ENCODE data around the gene GRIN2C. TPM values are rescaled to one million over a fixed set of nuclear protein-coding genes. Genes with fewer than 3 reads are reported as not detected.
"Not testable (repeated sequence)": the region's sequence is repeated elsewhere in the genome, so short reads cannot be mapped to it uniquely, and the experiment has no call there.

GRIN2C gene
- total and polyA plus RNA-seq, 9 of the 15 experiments (the other 6 are each of a cell fraction or from before 2014, with no cell fraction given) = under 0.01 to 0.33 (median 0.10) TPM; not detected in 2

- no TSS peak for BruUV-seq (replicated peaks)
- peaks cover 29% of the 10 kb centered on the region; the same call in 1 of the 3 replicates for H3K36me3 ChIP-seq (ENCODE audit: control insufficient read depth, insufficient read depth, low read length)
- DNase-seq (ENCODE audit: extremely low read depth in 1 of 4, low spot score in 3 of 4) = peak in 1 of 4 experiments; percentile 29
- POLR2A ChIA-PET = interaction anchor here (0.6 to 4.2 kb wide), 8 partner anchors 8 to 189 kb away, joined by 3 to 62 read pairs (median 4); partner anchors contain the start of genes GRIN2C and MRPL58
- no peak overlapping the region for H3K4me2 ChIP-seq (ENCODE audit: insufficient read depth, low read length)
- H4K20me1 ChIP-seq (replicated peaks; ENCODE audit: control insufficient read depth, insufficient read depth, low read length) = no peaks in the 10 kb centered on the region; the same call in 1 of the 2 replicates
- TF ChIP-seq RBFOX2 (IDR thresholded peaks at IDR 0.05; ENCODE audit: low read depth, low read length) (peak; percentile 36; the same call in 1 of the 2 replicates), NFIC (IDR thresholded peaks at IDR 0.05) (peak; percentile 36), EP400 (IDR thresholded peaks at IDR 0.05) (no peak), SUPT5H (IDR thresholded peaks at IDR 0.05) (no peak), ZNF263 (CRISPR knock-in tag; IDR thresholded peaks at IDR 0.05; ENCODE audit: borderline replicate concordance) (peak; percentile 58; the same call in 1 of the 2 replicates), ZNF316 (IDR thresholded peaks at IDR 0.05) (0 out of 2 replicates have a peak, but pooled peaks have one; percentile 11), HDAC3 (IDR thresholded peaks at IDR 0.05; ENCODE audit: borderline replicate concordance, partially characterized antibody) (no peak)
- H3K9me3 ChIP-seq (replicated peaks; ENCODE audit: control insufficient read depth, insufficient read depth, low read depth, low read length) = no peaks in the 10 kb centered on the region
- WGBS (ENCODE audit: insufficient coverage, low coverage, missing lambda C conversion rate) = 67% methylated on average over 2 of the region's 3 CpGs
- H3K4me1 ChIP-seq (replicated peaks in 1 of 2; ENCODE audit: control insufficient read depth in 2 of 2, insufficient read depth in 2 of 2, low read length in 2 of 2) = peaks cover 59 to 67% of the 10 kb centered on the region in 2 experiments
- no peaks in the 10 kb centered on the region for H3K27me3 ChIP-seq (ENCODE audit: control insufficient read depth in 2 of 2, insufficient read depth in 2 of 2, low read length in 2 of 2)
- in situ Hi-C loops (cut with MboI) (no loop called here), intact Hi-C loops (cut with micrococcal nuclease) (loop anchor here (10.0 kb wide), 1 partner anchor 164 kb away; no protein-coding TSS in a partner anchor)
- no peaks in the 10 kb centered on the region for H3K9me1 ChIP-seq (ENCODE audit: control insufficient read depth, insufficient read depth, low read length)
- FAIRE-seq = no peak
- peaks cover 29% of the 10 kb centered on the region for H3K79me2 ChIP-seq (ENCODE audit: control insufficient read depth, insufficient read depth, low read length)
- no peak overlapping the region for H2AFZ ChIP-seq (ENCODE audit: low read depth, low read length)
- CTCF ChIA-PET (ENCODE audit: low intra/inter-chr PET ratio) = no interaction called here
- H3K4me3 ChIP-seq = no peak overlapping the region
- H3K27ac ChIP-seq (ENCODE audit: extremely low read depth, low read depth, low read length) = no peak overlapping the region
- H3K9ac ChIP-seq (ENCODE audit: insufficient read depth in 1 of 2, low read depth in 2 of 2, low read length in 2 of 2) = no peak overlapping the region
- ATAC-seq = no peak
Measured at GRCh38 chr17:74870512-74870911, 10.8 kb upstream of the GRIN2C start.

- H3K4me3 ChIP-seq; H3K9me3 ChIP-seq (replicated peaks; ENCODE audit: control insufficient read depth, insufficient read depth, low read depth, low read length); H3K9me1 ChIP-seq (ENCODE audit: control insufficient read depth, insufficient read depth, low read length); BruUV-seq (replicated peaks); H3K27me3 ChIP-seq (ENCODE audit: control insufficient read depth in 2 of 2, insufficient read depth in 2 of 2, low read length in 2 of 2); H3K27ac ChIP-seq (ENCODE audit: extremely low read depth, low read depth, low read length); FAIRE-seq; H3K4me2 ChIP-seq (ENCODE audit: insufficient read depth, low read length); ATAC-seq; DNase-seq (ENCODE audit: extremely low read depth in 1 of 4, low spot score in 3 of 4); H4K20me1 ChIP-seq (replicated peaks; ENCODE audit: control insufficient read depth, insufficient read depth, low read length); H2AFZ ChIP-seq (ENCODE audit: low read depth, low read length); CTCF ChIA-PET (ENCODE audit: low intra/inter-chr PET ratio); in situ Hi-C loops (cut with MboI): not testable (repeated sequence)
- POLR2A ChIA-PET = interaction anchor here (0.6 to 1.8 kb wide), 6 partner anchors 9 to 190 kb away, joined by 3 to 7 read pairs (median 4); partner anchors contain the start of gene MRPL58
- peak overlapping the region in 1 of 2 experiments; percentile 31; a peak in 1 of 4 replicates for H3K9ac ChIP-seq (ENCODE audit: insufficient read depth in 1 of 2, low read depth in 2 of 2, low read length in 2 of 2)
- 91% methylated on average over 9 of the region's 9 CpGs for WGBS (ENCODE audit: insufficient coverage, low coverage, missing lambda C conversion rate)
- H3K79me2 ChIP-seq (ENCODE audit: control insufficient read depth, insufficient read depth, low read length) = peaks cover 29% of the 10 kb centered on the region
- intact Hi-C loops (cut with micrococcal nuclease) = loop anchor here (10.0 kb wide), 1 partner anchor 165 kb away; no protein-coding TSS in a partner anchor
- H3K36me3 ChIP-seq (ENCODE audit: control insufficient read depth, insufficient read depth, low read length) = peaks cover 34% of the 10 kb centered on the region; the same call in 2 of the 3 replicates
- peaks cover 59 to 69% of the 10 kb centered on the region in 2 experiments for H3K4me1 ChIP-seq (replicated peaks in 1 of 2; ENCODE audit: control insufficient read depth in 2 of 2, insufficient read depth in 2 of 2, low read length in 2 of 2)
Measured at GRCh38 chr17:74870028-74870427, 10.3 kb upstream of the GRIN2C start.

Data from K562 (cell line).